IMR-90 (cell line): ENCODE data around the gene ZMIZ1. TPM values are rescaled to one million over a fixed set of nuclear protein-coding genes. Genes with fewer than 3 reads are reported as not detected.

ENCODE experiments used
- ATAC-seq: fragments of 200-7000 bp; cut with Tn5 transposase; 2 replicates; pipeline ENCODE4 v1.9.1; 2020; ENCODE audit warnings: low read depth, mild to moderate bottlenecking, moderate library complexity
- BruUV-seq: library from RNA; stranded (reverse); fragments of 400-500 nt; replicated peaks from 2 replicates; lab custom pipeline; 2021; lab: Mats Ljungman, UMichigan
- CTCF ChIA-PET: fragments of 300-600 bp; formaldehyde crosslinking; extraction: SDS; loops from one replicate; lab custom pipeline; 2021; ENCODE audit warnings: antibody characterized with exemption; lab: Yijun Ruan, JAX
- POLR2A ChIA-PET: fragments of 300-600 bp; sonication (Branson Sonifier 250); formaldehyde crosslinking; loops from one replicate; lab custom pipeline; 2022; ENCODE audit warnings: antibody characterized with exemption; ENCODE audit not compliant: unreplicated experiment; lab: Charles Lee
- DNase-seq: peaks from one replicate; pipeline ENCODE4 v3.0.0; 2013
- H2AFZ ChIP-seq: replicated peaks from 2 replicates; pipeline ENCODE3; 2013; ENCODE audit warnings: low read length, mild to moderate bottlenecking; ENCODE audit not compliant: poor library complexity
- H2AK5ac ChIP-seq: 2 replicates; pipeline ENCODE4 v1.6.1; 2013; ENCODE audit warnings: low read depth, low read length, inconsistent platforms
- H2AK9ac ChIP-seq: replicated peaks from 2 replicates; pipeline ENCODE3; 2013; ENCODE audit warnings: mild to moderate bottlenecking, low read depth, low read length, moderate library complexity; ENCODE audit not compliant: poor library complexity
- H2BK120ac ChIP-seq: 2 replicates; pipeline ENCODE4 v1.6.1; 2013; ENCODE audit warnings: low read depth, low read length, inconsistent platforms
- H2BK15ac ChIP-seq: 3 replicates; pipeline ENCODE4 v1.6.1; 2013; ENCODE audit warnings: low read depth, low read length, inconsistent platforms
- H2BK20ac ChIP-seq: 2 replicates; pipeline ENCODE4 v1.6.1; 2013; ENCODE audit warnings: low read depth, mild to moderate bottlenecking, inconsistent platforms, low read length, moderate library complexity
- H2BK5ac ChIP-seq: 2 replicates; pipeline ENCODE4 v1.6.1; 2013; ENCODE audit warnings: mild to moderate bottlenecking, low read depth, low read length, inconsistent platforms; ENCODE audit not compliant: poor library complexity, severe bottlenecking
- H3K14ac ChIP-seq: replicated peaks from 2 replicates; pipeline ENCODE4 v1.6.1; 2013; ENCODE audit warnings: low read depth, low read length, inconsistent platforms
- H3K18ac ChIP-seq: 2 replicates; pipeline ENCODE4 v1.6.1; 2013; ENCODE audit warnings: low read depth, low read length, control low read depth
- H3K23ac ChIP-seq: 2 replicates; pipeline ENCODE4 v1.6.1; 2013; ENCODE audit warnings: low read depth, low read length, inconsistent platforms
- H3K27ac ChIP-seq: 2 replicates; pipeline ENCODE4 v1.5.1; 2013; ENCODE audit warnings: mild to moderate bottlenecking, control low read depth, low read length; ENCODE audit not compliant: insufficient read depth
- H3K27me3 ChIP-seq: 2 replicates; pipeline ENCODE4 v1.6.1; 2013; ENCODE audit warnings: low read length; ENCODE audit not compliant: control insufficient read depth, insufficient read depth
- H3K36me3 ChIP-seq: 2 replicates; pipeline ENCODE4 v1.6.1; 2013; ENCODE audit warnings: low read length, mixed read lengths; ENCODE audit not compliant: control insufficient read depth, insufficient read depth
- H3K4ac ChIP-seq: 2 replicates; pipeline ENCODE4 v1.6.1; 2013; ENCODE audit warnings: low read depth, low read length, inconsistent platforms
- H3K4me1 ChIP-seq: 2 replicates; pipeline ENCODE4 v1.6.1; 2013; ENCODE audit warnings: low read length, mixed read lengths; ENCODE audit not compliant: control insufficient read depth, insufficient read depth
- H3K4me2 ChIP-seq: 2 replicates; pipeline ENCODE4 v1.6.1; 2013; ENCODE audit warnings: low read depth, mild to moderate bottlenecking, control low read depth, low read length, moderate library complexity
- H3K4me3 ChIP-seq: 2 replicates; pipeline ENCODE4 v1.5.1; 2013; ENCODE audit warnings: low read depth, mild to moderate bottlenecking, control low read depth, low read length, moderate library complexity; ENCODE audit not compliant: insufficient read depth
- H3K56ac ChIP-seq: 2 replicates; pipeline ENCODE4 v1.6.1; 2013; ENCODE audit warnings: low read length, inconsistent platforms; ENCODE audit not compliant: insufficient read depth; ENCODE audit errors: extremely low read depth
- H3K79me1 ChIP-seq, 2 experiments: 2 replicates each; pipeline ENCODE4 v1.6.1; 2013; ENCODE audit warnings: low read length in 2 of 2, inconsistent platforms in 1 of 2, low read depth in 1 of 2
- H3K9ac ChIP-seq: 2 replicates; pipeline ENCODE4 v1.6.1; 2013; ENCODE audit warnings: low read depth, low read length, control low read depth
- H3K9me1 ChIP-seq: 2 replicates; pipeline ENCODE4 v1.6.1; 2013; ENCODE audit warnings: low read length, inconsistent platforms; ENCODE audit not compliant: insufficient read depth
- H3K9me3 ChIP-seq: 2 replicates; pipeline ENCODE4 v1.6.1; 2013; ENCODE audit warnings: low read length; ENCODE audit not compliant: control insufficient read depth, insufficient read depth
- H4K20me1 ChIP-seq: 2 replicates; pipeline ENCODE4 v1.6.1; 2013; ENCODE audit warnings: low read length, inconsistent platforms; ENCODE audit not compliant: insufficient read depth
- H4K5ac ChIP-seq: 2 replicates; pipeline ENCODE4 v1.6.1; 2013; ENCODE audit warnings: mild to moderate bottlenecking, low read depth, low read length, control low read depth
- H4K8ac ChIP-seq, 2 experiments: 2 replicates each; pipeline ENCODE4 v1.6.1; 2013; ENCODE audit warnings: low read depth in 2 of 2, low read length in 2 of 2, control low read depth in 1 of 2, inconsistent platforms in 1 of 2
- H4K91ac ChIP-seq: 2 replicates; pipeline ENCODE4 v1.6.1; 2013; ENCODE audit warnings: low read depth, low read length, inconsistent platforms; ENCODE audit not compliant: insufficient read depth
- CEBPB ChIP-seq: IDR thresholded peaks from 2 replicates; pipeline ENCODE4 v1.6.1; 2012; ENCODE audit warnings: low read depth, low read length, improper control_type of control experiment
- MAZ ChIP-seq: IDR thresholded peaks from 2 replicates; pipeline ENCODE4 v1.6.1; 2012; ENCODE audit warnings: low read depth, mild to moderate bottlenecking, low read length, improper control_type of control experiment, moderate library complexity, borderline replicate concordance
- NFE2L2 ChIP-seq: fragments of 150-350 bp; IDR thresholded peaks from 2 replicates; pipeline ENCODE4 v1.6.1; 2016; ENCODE audit warnings: low read depth, mild to moderate bottlenecking, low read length
- RFX5 ChIP-seq: IDR thresholded peaks from 2 replicates; pipeline ENCODE4 v1.8.0; 2012; ENCODE audit warnings: low read depth, mild to moderate bottlenecking, low read length, moderate library complexity
- WGBS, 2 experiments: methylation state at CpG; one replicate each; pipeline versions ENCODE4 v1.1.5 to v1.1.7; 2013; ENCODE audit warnings: missing lambda C conversion rate in 2 of 2; ENCODE audit not compliant: insufficient read length in 1 of 2; ENCODE audit errors: extremely low coverage in 2 of 2; 5-methylcytosine and 5-hydroxymethylcytosine counted together
- dilution Hi-C: fragments of 300-500 bp; cut with HindIII; formaldehyde crosslinking; loops from one replicate; pipeline ENCODE4 v1.14.3; 2018; ENCODE audit warnings: low sequenced_read_pairs; ENCODE audit not compliant: unreplicated experiment
- in situ Hi-C: fragments of 300-500 bp; cut with MboI; formaldehyde crosslinking; loops from 3 replicates; pipeline ENCODE4 v1.14.3; 2019; ENCODE audit warnings: low sequenced_read_pairs, inconsistent platforms, mixed read lengths
- intact Hi-C: fragments of 100-400 bp; cut with micrococcal nuclease; formaldehyde crosslinking; loops from 2 replicates; pipeline ENCODE4 v1.10.0; 2022
- polyA plus RNA-seq, 3 experiments: library from polyadenylated mRNA; depleted of rRNA; stranded (reverse); fragments of >200 nt; gene quantifications; 2 replicates each; pipeline ENCODE4 v1.2.3, GENCODE V29; 2012; ENCODE audit warnings: low replicate concordance in 1 of 3
- total RNA-seq: library from RNA; depleted of rRNA; stranded (reverse); fragments of >200 nt; gene quantifications from 2 replicates; pipeline ENCODE4 v1.2.3, GENCODE V29; 2012
- TF ChIP-seq, protein P1 (sequence below): fragments of 150-350 bp; IDR thresholded peaks from 2 replicates; pipeline ENCODE4 v1.6.1; 2017; ENCODE audit warnings: mild to moderate bottlenecking, antibody characterized with exemption, low read length, low read depth

ZMIZ1 gene
- total and polyA plus RNA-seq, 2 of the 4 experiments (the other 2 are of a cell fraction) = 6.6 to 48.7 TPM

GRCh38 chr10:79237454-79238157 is 168.8 kb downstream of the ZMIZ1 start:
- dilution Hi-C loops = no loop called here
- no peak for DNase-seq
- no peak for TF ChIP-seq NFE2L2
- TF ChIP-seq, protein P1, sequence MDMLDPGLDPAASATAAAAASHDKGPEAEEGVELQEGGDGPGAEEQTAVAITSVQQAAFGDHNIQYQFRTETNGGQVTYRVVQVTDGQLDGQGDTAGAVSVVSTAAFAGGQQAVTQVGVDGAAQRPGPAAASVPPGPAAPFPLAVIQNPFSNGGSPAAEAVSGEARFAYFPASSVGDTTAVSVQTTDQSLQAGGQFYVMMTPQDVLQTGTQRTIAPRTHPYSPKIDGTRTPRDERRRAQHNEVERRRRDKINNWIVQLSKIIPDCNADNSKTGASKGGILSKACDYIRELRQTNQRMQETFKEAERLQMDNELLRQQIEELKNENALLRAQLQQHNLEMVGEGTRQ = no peak
- TF ChIP-seq RFX5 = no peak
- no peak for TF ChIP-seq MAZ
- no peak for TF ChIP-seq CEBPB

More at GRCh38 chr10:79237454-79238157, 168.8 kb downstream of the ZMIZ1 start:
- H4K20me1 ChIP-seq = peaks cover 89% of the 10 kb centered on the region
- in situ Hi-C loops = no loop called here
- H3K79me1 ChIP-seq = peaks cover 41 to 95% of the 10 kb centered on the region in 2 experiments
- H3K36me3 ChIP-seq = peaks cover 20% of the 10 kb centered on the region
- ChIA-PET POLR2A (no interaction called here), CTCF (no interaction called here)
- H2AFZ ChIP-seq = no peak overlapping the region
- no TSS peak for BruUV-seq
- peak overlapping the region; percentile 63 for H3K14ac ChIP-seq
- no peak overlapping the region for H2BK120ac ChIP-seq
- H3K18ac ChIP-seq = no peak overlapping the region
- H3K23ac ChIP-seq = peak overlapping the region; percentile 73; the same call in 1 of the 2 replicates
- H4K5ac ChIP-seq = no peak overlapping the region
- H4K91ac ChIP-seq = no peak overlapping the region
- intact Hi-C loops = no loop called here
- H3K4me2 ChIP-seq = no peak overlapping the region
- H2BK5ac ChIP-seq = peak overlapping the region; percentile 6
- peak overlapping the region; percentile 36; the same call in 1 of the 2 replicates for H2AK5ac ChIP-seq
- peak overlapping the region; percentile 11 for H3K4ac ChIP-seq
- no CpG with 5 or more reads among the region's 12 CpGs for WGBS, 2 experiments
- ATAC-seq = no peak
- no peak overlapping the region for H3K9ac ChIP-seq
- peaks cover 57% of the 10 kb centered on the region for H3K9me1 ChIP-seq
- no peaks in the 10 kb centered on the region for H3K27me3 ChIP-seq
- no peak overlapping the region for H2BK20ac ChIP-seq
- H2AK9ac ChIP-seq = peak overlapping the region; percentile 66
- no peak overlapping the region for H3K4me3 ChIP-seq
- H3K9me3 ChIP-seq = no peaks in the 10 kb centered on the region
- peaks cover 45% of the 10 kb centered on the region for H3K4me1 ChIP-seq
- H3K27ac ChIP-seq = no peak overlapping the region
- peak overlapping the region in 1 of 2 experiments; percentile 38; a peak in 1 of 4 replicates for H4K8ac ChIP-seq
- H3K56ac ChIP-seq = no peak overlapping the region
- no peak overlapping the region for H2BK15ac ChIP-seq
